Measurements from ENCODE around the gene MDFI. TPM values are rescaled to one million over a fixed set of nuclear protein-coding genes. Genes with fewer than 3 reads are reported as not detected.
A peak's percentile ranks its signal among the peaks of the same experiment; 100 is the strongest.

The MDFI gene
- 68.1 TPM for polyA plus RNA-seq (2013, experiment 1 of 2)
- polyA plus RNA-seq (2013, experiment 2 of 2), result 63.7 TPM

DNA sequence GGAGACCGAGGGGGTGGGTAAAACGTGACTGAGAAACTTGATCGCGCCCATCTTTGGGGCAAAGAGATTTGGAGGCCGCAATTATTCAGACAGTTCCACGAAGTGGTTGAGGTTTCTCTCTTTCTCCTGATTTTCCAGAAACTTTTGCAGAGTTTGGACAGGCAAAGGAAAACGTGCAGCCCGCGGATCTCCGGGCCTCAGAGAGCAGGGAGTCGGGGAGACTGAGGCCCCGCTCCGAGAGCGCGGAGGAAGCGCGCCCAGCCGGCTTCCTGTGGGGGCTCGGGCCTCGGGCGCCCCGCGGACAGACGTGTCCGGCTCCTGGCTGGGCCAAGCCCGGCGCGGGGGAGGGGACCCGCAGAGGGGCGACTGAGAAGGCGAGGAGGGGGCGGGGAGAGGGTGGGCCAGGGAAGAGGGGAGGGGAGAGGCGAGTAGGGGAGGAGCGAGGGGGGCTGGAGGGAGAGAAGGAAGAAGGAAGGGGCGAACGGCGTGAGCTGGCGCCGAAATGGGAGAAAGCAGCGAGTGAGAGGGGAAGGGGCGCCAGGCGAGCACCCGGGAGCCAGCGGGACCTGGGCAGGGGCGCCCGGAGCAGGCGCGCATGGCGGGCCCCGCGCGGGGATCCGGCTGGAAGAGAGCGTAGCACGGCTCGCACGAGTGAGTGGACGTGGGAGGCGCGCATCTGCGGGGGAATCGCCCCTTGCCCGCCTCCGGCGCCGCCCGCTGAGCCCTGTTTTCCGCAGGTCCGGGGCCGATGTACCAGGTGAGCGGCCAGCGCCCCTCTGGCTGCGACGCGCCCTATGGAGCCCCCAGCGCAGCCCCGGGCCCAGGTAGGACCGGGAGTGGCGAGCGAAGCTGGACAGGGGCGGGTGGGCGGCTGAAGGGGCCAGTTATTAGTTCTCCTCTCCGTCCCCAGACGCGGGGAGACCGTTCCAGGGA, at the start of gene MDFI:
Gene MDFI, plus strand, starts transcription at position 467 of the 933 bp plus-strand sequence. Its CDS starts 282 bp downstream, at position 749.
- Histone ChIP-seq H3K4ac (ENCODE audit: low read depth, low read length) (peak within 1 kb of the TSS; percentile 98), H4K8ac (ENCODE audit: low read depth, low read length) (no peak within 1 kb of the TSS), H3K4me3 (ENCODE audit: low read length) (peak within 1 kb of the TSS; percentile 71), H3K79me2 (ENCODE audit: control insufficient read depth, insufficient read depth, low read length) (peaks cover 38% of the 10 kb centered on the region), H2BK120ac (ENCODE audit: low read depth, low read length) (peak within 1 kb of the TSS; percentile 86), H4K5ac (ENCODE audit: low read length) (no peak within 1 kb of the TSS), H2BK5ac (ENCODE audit: low read length) (peak within 1 kb of the TSS; percentile 81), H3K36me3 (ENCODE audit: control insufficient read depth, insufficient read depth, low read length) (no peaks in the 10 kb centered on the region), H2BK15ac (replicated peaks; ENCODE audit: low read depth) (peak within 1 kb of the TSS; percentile 46), H3K56ac (ENCODE audit: low read length) (peak within 1 kb of the TSS; percentile 88), H3K4me2 (ENCODE audit: low read length) (peak within 1 kb of the TSS; percentile 100), H3K23ac (ENCODE audit: low read length) (peak within 1 kb of the TSS; percentile 95), H3K79me1 (ENCODE audit: low read length) (peaks cover 26% of the 10 kb centered on the region), H3K27me3 (ENCODE audit: insufficient read depth, low read length, poor library complexity) (no peaks in the 10 kb centered on the region), H3K27ac (ENCODE audit: low read depth, low read length) (peak within 1 kb of the TSS; percentile 88), H3K9ac (ENCODE audit: low read length) (peak within 1 kb of the TSS; percentile 89), H2AK5ac (ENCODE audit: low read length) (peak within 1 kb of the TSS; percentile 12), H3K18ac (ENCODE audit: low read length) (peak within 1 kb of the TSS; percentile 91), H3K4me1 (ENCODE audit: control insufficient read depth, low read depth, low read length) (peaks cover 22% of the 10 kb centered on the region)
- DNase-seq, result peak; percentile 83
- no CpG with 5 or more reads among the region's 86 CpGs for WGBS (ENCODE audit: extremely low coverage, insufficient coverage, low lambda C conversion rate)

DNA sequence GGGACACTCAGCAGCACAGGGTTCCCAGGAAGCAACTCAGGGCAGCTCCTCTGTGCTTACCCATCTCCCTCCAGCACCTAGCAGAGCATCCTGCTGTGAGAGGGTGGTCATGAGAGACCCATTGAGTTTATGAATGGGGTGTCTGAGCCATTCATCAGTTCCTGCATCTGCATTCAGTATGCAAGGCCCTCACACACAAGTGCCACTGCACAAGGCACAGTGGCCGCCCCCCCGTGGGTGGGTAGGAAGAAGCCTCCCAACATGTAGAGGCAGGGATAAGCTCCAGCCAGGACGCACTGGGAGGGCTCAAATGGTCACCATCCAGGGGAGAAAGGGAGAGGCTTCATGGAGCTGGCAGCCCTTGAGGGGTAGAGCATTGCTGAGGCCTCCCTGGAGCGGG, 49.0 kb upstream of the MDFI start:
- H2BK120ac ChIP-seq (ENCODE audit: low read depth, low read length), result no peak overlapping the region
- no peak overlapping the region for H3K18ac ChIP-seq (ENCODE audit: low read length)
- no peaks in the 10 kb centered on the region for H3K4me1 ChIP-seq (ENCODE audit: control insufficient read depth, low read depth, low read length)
- no peaks in the 10 kb centered on the region for H3K79me2 ChIP-seq (ENCODE audit: control insufficient read depth, insufficient read depth, low read length)
- H4K8ac ChIP-seq (ENCODE audit: low read depth, low read length), result no peak overlapping the region
- no peak overlapping the region for H3K4me3 ChIP-seq (ENCODE audit: low read length)
- no peak overlapping the region for H3K56ac ChIP-seq (ENCODE audit: low read length)
- no peak overlapping the region for H3K4me2 ChIP-seq (ENCODE audit: low read length)
- no peaks in the 10 kb centered on the region for H3K27me3 ChIP-seq (ENCODE audit: insufficient read depth, low read length, poor library complexity)
- H2BK5ac ChIP-seq (ENCODE audit: low read length), result no peak overlapping the region
- H3K23ac ChIP-seq (ENCODE audit: low read length), result no peak overlapping the region
- no CpG with 5 or more reads among the region's 4 CpGs for WGBS (ENCODE audit: extremely low coverage, insufficient coverage, low lambda C conversion rate)
- no peaks in the 10 kb centered on the region for H3K79me1 ChIP-seq (ENCODE audit: low read length)
- H3K4ac ChIP-seq (ENCODE audit: low read depth, low read length), result no peak overlapping the region
- no peak overlapping the region for H4K5ac ChIP-seq (ENCODE audit: low read length)
- no peak overlapping the region for H3K9ac ChIP-seq (ENCODE audit: low read length)
- DNase-seq, result no peak
- no peak overlapping the region for H2AK5ac ChIP-seq (ENCODE audit: low read length)
- H3K27ac ChIP-seq (ENCODE audit: low read depth, low read length), result no peak overlapping the region
- peaks cover 1% of the 10 kb centered on the region for H3K36me3 ChIP-seq (ENCODE audit: control insufficient read depth, insufficient read depth, low read length)
- H2BK15ac ChIP-seq (replicated peaks; ENCODE audit: low read depth), result no peak overlapping the region

GRCh38 chr6:41589636-41590622, 48.3 kb upstream of the MDFI start:
- no peak overlapping the region for H3K4ac ChIP-seq (ENCODE audit: low read depth, low read length)
- H4K8ac ChIP-seq (ENCODE audit: low read depth, low read length), result no peak overlapping the region
- H3K27me3 ChIP-seq (ENCODE audit: insufficient read depth, low read length, poor library complexity), result no peaks in the 10 kb centered on the region
- no peak overlapping the region for H3K9ac ChIP-seq (ENCODE audit: low read length)
- H3K23ac ChIP-seq (ENCODE audit: low read length), result no peak overlapping the region
- no CpG with 5 or more reads among the region's 39 CpGs for WGBS (ENCODE audit: extremely low coverage, insufficient coverage, low lambda C conversion rate)
- no peak overlapping the region for H3K18ac ChIP-seq (ENCODE audit: low read length)
- H3K79me2 ChIP-seq (ENCODE audit: control insufficient read depth, insufficient read depth, low read length), result no peaks in the 10 kb centered on the region
- DNase-seq, result no peak
- H3K4me2 ChIP-seq (ENCODE audit: low read length), result no peak overlapping the region
- no peak overlapping the region for H3K4me3 ChIP-seq (ENCODE audit: low read length)
- no peak overlapping the region for H4K5ac ChIP-seq (ENCODE audit: low read length)
- H2BK15ac ChIP-seq (replicated peaks; ENCODE audit: low read depth), result no peak overlapping the region
- H3K79me1 ChIP-seq (ENCODE audit: low read length), result no peaks in the 10 kb centered on the region
- no peak overlapping the region for H3K56ac ChIP-seq (ENCODE audit: low read length)
- no peak overlapping the region for H2AK5ac ChIP-seq (ENCODE audit: low read length)
- H2BK120ac ChIP-seq (ENCODE audit: low read depth, low read length), result no peak overlapping the region
- no peak overlapping the region for H2BK5ac ChIP-seq (ENCODE audit: low read length)
- no peak overlapping the region for H3K27ac ChIP-seq (ENCODE audit: low read depth, low read length)
- peaks cover 1% of the 10 kb centered on the region for H3K36me3 ChIP-seq (ENCODE audit: control insufficient read depth, insufficient read depth, low read length)
- no peaks in the 10 kb centered on the region for H3K4me1 ChIP-seq (ENCODE audit: control insufficient read depth, low read depth, low read length)

GRCh38 chr6:41591122-41591521, 47.1 kb upstream of the MDFI start:
- Histone ChIP-seq H3K4me3 (ENCODE audit: low read length) (no peak overlapping the region), H3K27ac (ENCODE audit: low read depth, low read length) (no peak overlapping the region), H3K4me1 (ENCODE audit: control insufficient read depth, low read depth, low read length) (no peaks in the 10 kb centered on the region), H2BK5ac (ENCODE audit: low read length) (no peak overlapping the region), H3K79me2 (ENCODE audit: control insufficient read depth, insufficient read depth, low read length) (no peaks in the 10 kb centered on the region), H3K56ac (ENCODE audit: low read length) (no peak overlapping the region), H3K36me3 (ENCODE audit: control insufficient read depth, insufficient read depth, low read length) (peaks cover 1% of the 10 kb centered on the region), H3K79me1 (ENCODE audit: low read length) (no peaks in the 10 kb centered on the region), H3K23ac (ENCODE audit: low read length) (no peak overlapping the region), H2AK5ac (ENCODE audit: low read length) (no peak overlapping the region), H3K4me2 (ENCODE audit: low read length) (no peak overlapping the region), H2BK15ac (replicated peaks; ENCODE audit: low read depth) (no peak overlapping the region), H4K5ac (ENCODE audit: low read length) (no peak overlapping the region), H4K8ac (ENCODE audit: low read depth, low read length) (no peak overlapping the region), H3K9ac (ENCODE audit: low read length) (no peak overlapping the region), H3K4ac (ENCODE audit: low read depth, low read length) (no peak overlapping the region), H3K18ac (ENCODE audit: low read length) (no peak overlapping the region), H3K27me3 (ENCODE audit: insufficient read depth, low read length, poor library complexity) (no peaks in the 10 kb centered on the region), H2BK120ac (ENCODE audit: low read depth, low read length) (no peak overlapping the region)
- no CpG with 5 or more reads among the region's 6 CpGs for WGBS (ENCODE audit: extremely low coverage, insufficient coverage, low lambda C conversion rate)
- DNase-seq, result no peak

- Histone ChIP-seq H2AK5ac (ENCODE audit: low read length) (no peak overlapping the region), H3K9ac (ENCODE audit: low read length) (no peak overlapping the region), H3K27ac (ENCODE audit: low read depth, low read length) (no peak overlapping the region), H3K27me3 (ENCODE audit: insufficient read depth, low read length, poor library complexity) (no peaks in the 10 kb centered on the region), H3K4me2 (ENCODE audit: low read length) (no peak overlapping the region), H3K56ac (ENCODE audit: low read length) (peak overlapping the region; percentile 26), H3K4me1 (ENCODE audit: control insufficient read depth, low read depth, low read length) (no peaks in the 10 kb centered on the region), H3K79me1 (ENCODE audit: low read length) (no peaks in the 10 kb centered on the region), H3K36me3 (ENCODE audit: control insufficient read depth, insufficient read depth, low read length) (peaks cover 1% of the 10 kb centered on the region), H3K23ac (ENCODE audit: low read length) (no peak overlapping the region), H2BK5ac (ENCODE audit: low read length) (no peak overlapping the region), H3K18ac (ENCODE audit: low read length) (no peak overlapping the region), H2BK15ac (replicated peaks; ENCODE audit: low read depth) (no peak overlapping the region), H3K79me2 (ENCODE audit: control insufficient read depth, insufficient read depth, low read length) (no peaks in the 10 kb centered on the region), H4K5ac (ENCODE audit: low read length) (no peak overlapping the region), H3K4me3 (ENCODE audit: low read length) (no peak overlapping the region), H4K8ac (ENCODE audit: low read depth, low read length) (no peak overlapping the region), H2BK120ac (ENCODE audit: low read depth, low read length) (no peak overlapping the region), H3K4ac (ENCODE audit: low read depth, low read length) (no peak overlapping the region)
- no CpG with 5 or more reads among the region's 7 CpGs for WGBS (ENCODE audit: extremely low coverage, insufficient coverage, low lambda C conversion rate)
- peak; percentile 84 for DNase-seq
Measured at GRCh38 chr6:41591859-41592502, 46.3 kb upstream of the MDFI start.
